Adrenal gland (tissue), 5 donors: ENCODE results near the gene ZNF823.

Experiments
- CTCF ChIP-seq, 6 experiments: fragments of 450-650 bp in 4 of 6; fragments of 200-600 bp in 2 of 6; sonication (generic) in 1 of 6; IDR thresholded peaks; 1 replicate in 5 of 6; 2 replicates in 1 of 6; pipeline versions ENCODE4 v1.5.1 to v1.8.0; 2016 to 2021; ENCODE audit warnings: antibody characterized with exemption in 6 of 6, mild to moderate bottlenecking in 2 of 6, moderate library complexity in 1 of 6
- POLR2A ChIP-seq, 2 donors: fragments of 450-650 bp; IDR thresholded peaks; one replicate each; pipeline ENCODE4 v1.6.1; 2017; ENCODE audit warnings: antibody characterized with exemption in 2 of 2, mild to moderate bottlenecking in 2 of 2, moderate library complexity in 1 of 2
- donor health status: DM: no; HTN: no; CAD: no.

- no peak for TF ChIP-seq CTCF (IDR thresholded peaks at IDR 0.05)
- no peak for TF ChIP-seq POLR2A (IDR thresholded peaks at IDR 0.05)
Measured at GRCh38 chr19:11704626-11705025, 34.1 kb downstream of the ZNF823 start.
